Mesendoderm (in vitro differentiated cells): ENCODE data around the gene THBD.

ENCODE experiments used
- DNase-seq: peaks from one replicate; pipeline ENCODE4 v3.0.0; 2013
- H2AK5ac ChIP-seq: 2 replicates; pipeline ENCODE4 v1.6.1; 2013; ENCODE audit warnings: low read length, inconsistent platforms
- H2BK120ac ChIP-seq: 2 replicates; pipeline ENCODE4 v1.6.1; 2013; ENCODE audit warnings: low read depth, mild to moderate bottlenecking, low read length, moderate library complexity, mixed read lengths
- H2BK15ac ChIP-seq: replicated peaks from 2 replicates; pipeline ENCODE4 v1.6.1; 2013; ENCODE audit warnings: low read depth, mild to moderate bottlenecking, moderate library complexity
- H2BK5ac ChIP-seq: 2 replicates; pipeline ENCODE4 v1.6.1; 2013; ENCODE audit warnings: low read length, inconsistent platforms
- H3K18ac ChIP-seq: 2 replicates; pipeline ENCODE4 v1.6.1; 2013; ENCODE audit warnings: mild to moderate bottlenecking, low read length, mixed read lengths
- H3K23ac ChIP-seq: one replicate; pipeline ENCODE4 v1.6.1; 2013; ENCODE audit warnings: low read length
- H3K27ac ChIP-seq: 2 replicates; pipeline ENCODE4 v1.5.1; 2013; ENCODE audit warnings: low read depth, mild to moderate bottlenecking, inconsistent platforms, low read length, moderate library complexity
- H3K27me3 ChIP-seq: 2 replicates; pipeline ENCODE4 v1.6.1; 2013; ENCODE audit warnings: low read length, control low read depth, mild to moderate bottlenecking, inconsistent platforms; ENCODE audit not compliant: insufficient read depth, poor library complexity
- H3K36me3 ChIP-seq: 2 replicates; pipeline ENCODE4 v1.6.1; 2013; ENCODE audit warnings: low read length, inconsistent platforms; ENCODE audit not compliant: control insufficient read depth, insufficient read depth
- H3K4ac ChIP-seq: one replicate; pipeline ENCODE4 v1.6.1; 2013; ENCODE audit warnings: low read depth, mild to moderate bottlenecking, low read length, moderate library complexity
- H3K4me1 ChIP-seq: 2 replicates; pipeline ENCODE4 v1.6.1; 2013; ENCODE audit warnings: low read depth, low read length, inconsistent platforms; ENCODE audit not compliant: control insufficient read depth
- H3K4me2 ChIP-seq: 2 replicates; pipeline ENCODE4 v1.6.1; 2013; ENCODE audit warnings: low read length
- H3K4me3 ChIP-seq: 2 replicates; pipeline ENCODE4 v1.5.1; 2013; ENCODE audit warnings: mild to moderate bottlenecking, low read length
- H3K56ac ChIP-seq: one replicate; pipeline ENCODE4 v1.6.1; 2013; ENCODE audit warnings: low read length
- H3K79me1 ChIP-seq: 2 replicates; pipeline ENCODE4 v1.6.1; 2013; ENCODE audit warnings: low read length, inconsistent platforms
- H3K79me2 ChIP-seq: 2 replicates; pipeline ENCODE4 v1.6.1; 2013; ENCODE audit warnings: mild to moderate bottlenecking, low read length; ENCODE audit not compliant: control insufficient read depth, insufficient read depth
- H3K9ac ChIP-seq: 2 replicates; pipeline ENCODE4 v1.6.1; 2013; ENCODE audit warnings: low read length, inconsistent platforms
- H4K5ac ChIP-seq: one replicate; pipeline ENCODE4 v1.6.1; 2013; ENCODE audit warnings: low read length
- H4K8ac ChIP-seq: one replicate; pipeline ENCODE4 v1.6.1; 2013; ENCODE audit warnings: low read depth, mild to moderate bottlenecking, control low read depth, low read length, moderate library complexity
- WGBS: extraction: QIAGEN DNeasy Blood & Tissue Kit; methylation state at CpG from one replicate; pipeline ENCODE4 v1.1.7; 2013; ENCODE audit warnings: low lambda C conversion rate, missing lambda C conversion rate; ENCODE audit not compliant: insufficient coverage; ENCODE audit errors: extremely low coverage; 5-methylcytosine and 5-hydroxymethylcytosine counted together

The THBD gene

GRCh38 chr20:23009636-23010035 is 39.8 kb downstream of the THBD start:
- Histone ChIP-seq H3K56ac (no peak overlapping the region), H3K36me3 (no peaks in the 10 kb centered on the region), H2BK15ac (no peak overlapping the region), H3K4me1 (no peaks in the 10 kb centered on the region), H3K4me2 (no peak overlapping the region), H2BK5ac (no peak overlapping the region), H4K5ac (no peak overlapping the region), H2AK5ac (no peak overlapping the region), H4K8ac (no peak overlapping the region), H3K4ac (no peak overlapping the region), H3K23ac (no peak overlapping the region), H3K79me2 (no peaks in the 10 kb centered on the region), H3K9ac (no peak overlapping the region), H3K27me3 (no peaks in the 10 kb centered on the region), H3K4me3 (no peak overlapping the region), H2BK120ac (no peak overlapping the region), H3K79me1 (no peaks in the 10 kb centered on the region), H3K27ac (no peak overlapping the region), H3K18ac (no peak overlapping the region)
- no CpG with 5 or more reads among the region's 3 CpGs for WGBS
- no peak for DNase-seq

GRCh38 chr20:23008667-23009066 is 40.8 kb downstream of the THBD start:
- Histone ChIP-seq H3K4me1 (no peaks in the 10 kb centered on the region), H3K36me3 (no peaks in the 10 kb centered on the region), H3K79me1 (no peaks in the 10 kb centered on the region), H3K4me2 (no peak overlapping the region), H2BK120ac (no peak overlapping the region), H3K9ac (no peak overlapping the region), H3K18ac (no peak overlapping the region), H2BK5ac (no peak overlapping the region), H3K27me3 (no peaks in the 10 kb centered on the region), H3K4ac (no peak overlapping the region), H3K79me2 (no peaks in the 10 kb centered on the region), H4K5ac (no peak overlapping the region), H3K23ac (no peak overlapping the region), H4K8ac (no peak overlapping the region), H2AK5ac (no peak overlapping the region), H3K4me3 (no peak overlapping the region), H3K27ac (no peak overlapping the region), H2BK15ac (no peak overlapping the region), H3K56ac (no peak overlapping the region)
- WGBS, result no CpG with 5 or more reads among the region's 2 CpGs
- no peak for DNase-seq

GRCh38 chr20:23007886-23008655 is 41.4 kb downstream of the THBD start:
- no peaks in the 10 kb centered on the region for H3K36me3 ChIP-seq
- no peak overlapping the region for H3K4me2 ChIP-seq
- H3K56ac ChIP-seq, result no peak overlapping the region
- H4K8ac ChIP-seq, result no peak overlapping the region
- H3K27me3 ChIP-seq, result no peaks in the 10 kb centered on the region
- no peak overlapping the region for H2BK120ac ChIP-seq
- H3K23ac ChIP-seq, result no peak overlapping the region
- no peak overlapping the region for H3K4me3 ChIP-seq
- H2AK5ac ChIP-seq, result no peak overlapping the region
- no peak overlapping the region for H3K9ac ChIP-seq
- no peaks in the 10 kb centered on the region for H3K4me1 ChIP-seq
- H2BK15ac ChIP-seq, result no peak overlapping the region
- H3K79me2 ChIP-seq, result no peaks in the 10 kb centered on the region
- no CpG with 5 or more reads among the region's 9 CpGs for WGBS
- no peak for DNase-seq
- no peak overlapping the region for H3K4ac ChIP-seq
- no peak overlapping the region for H2BK5ac ChIP-seq
- no peak overlapping the region for H3K27ac ChIP-seq
- H3K18ac ChIP-seq, result no peak overlapping the region
- H3K79me1 ChIP-seq, result no peaks in the 10 kb centered on the region
- H4K5ac ChIP-seq, result no peak overlapping the region

GRCh38 chr20:23007462-23007861 is 42.0 kb downstream of the THBD start:
- Histone ChIP-seq H3K23ac (no peak overlapping the region), H2AK5ac (no peak overlapping the region), H3K4ac (no peak overlapping the region), H3K27me3 (no peaks in the 10 kb centered on the region), H3K79me2 (no peaks in the 10 kb centered on the region), H3K18ac (no peak overlapping the region), H2BK120ac (no peak overlapping the region), H3K4me1 (no peaks in the 10 kb centered on the region), H4K8ac (no peak overlapping the region), H3K79me1 (no peaks in the 10 kb centered on the region), H3K27ac (no peak overlapping the region), H3K9ac (no peak overlapping the region), H2BK5ac (no peak overlapping the region), H4K5ac (no peak overlapping the region), H3K56ac (no peak overlapping the region), H3K4me2 (no peak overlapping the region), H2BK15ac (no peak overlapping the region), H3K4me3 (no peak overlapping the region), H3K36me3 (no peaks in the 10 kb centered on the region)
- no CpG with 5 or more reads among the region's 3 CpGs for WGBS
- DNase-seq, result no peak

GRCh38 chr20:23005776-23006175 is 43.7 kb downstream of the THBD start:
- DNase-seq, result no peak
- Histone ChIP-seq H3K79me1 (no peaks in the 10 kb centered on the region), H4K8ac (no peak overlapping the region)

GRCh38 chr20:23003881-23004460 is 45.5 kb downstream of the THBD start:
- Histone ChIP-seq H2BK120ac (no peak overlapping the region), H4K8ac (no peak overlapping the region), H3K79me2 (no peaks in the 10 kb centered on the region), H3K36me3 (no peaks in the 10 kb centered on the region), H3K4me2 (no peak overlapping the region), H2BK5ac (no peak overlapping the region), H3K27ac (no peak overlapping the region), H3K23ac (no peak overlapping the region), H3K79me1 (no peaks in the 10 kb centered on the region), H4K5ac (no peak overlapping the region), H2BK15ac (no peak overlapping the region), H3K27me3 (no peaks in the 10 kb centered on the region), H3K4me1 (no peaks in the 10 kb centered on the region), H3K9ac (no peak overlapping the region), H3K4me3 (no peak overlapping the region), H3K56ac (no peak overlapping the region), H3K4ac (no peak overlapping the region), H3K18ac (no peak overlapping the region), H2AK5ac (no peak overlapping the region)
- no CpG with 5 or more reads among the region's 2 CpGs for WGBS
- DNase-seq, result no peak

More at GRCh38 chr20:23005776-23006175, 43.7 kb downstream of the THBD start:
- H2BK5ac ChIP-seq, result no peak overlapping the region
- no peaks in the 10 kb centered on the region for H3K27me3 ChIP-seq
- no peak overlapping the region for H3K23ac ChIP-seq
- H2AK5ac ChIP-seq, result no peak overlapping the region
- H3K4me1 ChIP-seq, result no peaks in the 10 kb centered on the region
- H3K56ac ChIP-seq, result no peak overlapping the region
- H3K4me3 ChIP-seq, result no peak overlapping the region
- no peak overlapping the region for H3K18ac ChIP-seq
- no peaks in the 10 kb centered on the region for H3K36me3 ChIP-seq
- no peak overlapping the region for H2BK120ac ChIP-seq
- H2BK15ac ChIP-seq, result no peak overlapping the region
- no peak overlapping the region for H3K9ac ChIP-seq
- H4K5ac ChIP-seq, result no peak overlapping the region
- no peaks in the 10 kb centered on the region for H3K79me2 ChIP-seq
- no peak overlapping the region for H3K4ac ChIP-seq
- H3K4me2 ChIP-seq, result no peak overlapping the region
- H3K27ac ChIP-seq, result no peak overlapping the region
